ENCODE measurements around the gene POLR2F.

Gene POLR2F

DNA sequence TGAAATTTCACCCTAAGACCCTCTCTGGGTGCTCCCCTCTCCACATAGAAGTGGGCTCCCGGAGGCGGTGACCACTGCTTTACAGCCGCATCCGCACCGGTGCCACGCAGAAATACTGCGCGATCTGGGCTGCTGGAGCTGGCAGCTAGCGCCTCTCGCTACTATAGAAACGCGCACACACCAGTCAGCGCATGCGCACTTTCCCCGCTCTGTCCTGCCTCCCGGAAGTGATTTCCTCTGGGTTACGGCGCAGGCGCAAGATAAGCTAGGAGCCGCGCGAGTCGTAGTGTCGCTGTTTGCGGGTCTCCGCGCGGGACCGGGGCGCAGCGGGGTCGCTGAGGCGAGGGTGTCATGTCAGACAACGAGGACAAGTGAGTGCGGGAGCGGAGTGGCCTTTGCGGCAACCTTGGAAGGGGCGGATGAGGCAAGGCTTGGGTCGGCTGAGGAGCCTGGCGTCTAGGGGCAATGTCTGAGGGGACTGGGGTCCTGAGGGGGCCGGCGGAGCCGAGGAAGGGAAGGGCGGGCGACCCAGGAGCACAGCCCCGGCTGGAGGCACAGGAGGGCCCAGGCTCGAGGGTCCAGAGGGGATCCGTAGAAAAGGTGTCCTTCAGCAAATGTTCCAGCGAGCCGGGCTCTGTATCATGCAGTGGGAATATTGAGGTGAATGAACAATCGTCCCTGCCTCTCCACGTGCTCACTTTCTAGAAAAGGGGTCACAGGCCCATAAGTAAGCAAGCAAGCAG lies at the start of gene POLR2F, which contains the start of gene C22orf23:
POLR2F (plus strand) TSS at position 263 of the 743 bp plus-strand sequence; CDS start at position 352, 89 bp downstream.
C22orf23 (minus strand) TSS at position 165 of the 743 bp plus-strand sequence. CDS start 452 bp downstream, outside the sequence.
- peak; percentile 97 for DNase-seq

DNA sequence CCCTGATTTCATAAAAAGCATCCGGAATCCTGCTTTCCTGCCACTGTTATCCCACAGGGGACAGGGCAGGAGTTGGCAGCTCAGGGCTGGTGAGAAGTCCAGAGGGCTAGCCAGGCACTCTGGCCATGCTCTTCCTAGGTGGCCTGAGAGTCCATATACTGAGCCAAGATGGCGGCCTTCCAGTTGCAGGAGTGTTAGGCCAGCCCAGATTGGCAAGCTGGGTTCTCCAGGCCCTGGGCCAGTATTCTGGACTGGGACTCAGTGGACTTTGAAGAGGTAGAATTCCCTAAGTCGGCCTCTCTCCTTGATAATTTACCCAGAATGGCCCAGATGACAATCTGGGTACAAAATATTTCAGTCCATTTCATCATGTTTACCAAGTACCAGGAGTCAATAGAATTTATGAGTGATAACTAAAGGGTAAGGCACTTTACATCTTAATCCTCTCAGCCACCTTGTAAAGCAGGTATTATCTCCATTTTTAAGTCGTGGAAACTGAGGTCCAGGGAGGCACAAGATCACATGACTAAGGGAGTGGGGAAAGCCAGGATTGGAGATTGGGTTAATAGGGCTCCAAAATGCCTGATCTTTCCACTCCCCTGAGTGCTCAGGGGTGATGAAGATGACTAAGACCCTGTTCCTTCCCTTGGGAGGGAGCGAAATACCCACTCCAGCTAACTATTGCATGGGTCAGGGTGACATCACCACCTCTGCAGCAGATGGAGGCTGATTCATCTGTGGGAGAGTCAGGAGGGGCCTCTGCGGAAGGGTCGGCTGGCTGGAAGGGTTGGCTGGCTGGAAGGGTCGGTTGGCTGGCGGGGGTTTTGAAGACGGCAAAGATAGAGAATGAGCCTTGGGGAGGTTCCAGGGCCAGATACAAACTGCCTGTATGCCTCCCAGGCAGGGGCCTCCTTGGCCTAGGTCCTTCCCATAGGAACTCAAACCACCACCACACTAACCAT lies 48.6 kb upstream of the POLR2F start:
- no peak for DNase-seq

DNA sequence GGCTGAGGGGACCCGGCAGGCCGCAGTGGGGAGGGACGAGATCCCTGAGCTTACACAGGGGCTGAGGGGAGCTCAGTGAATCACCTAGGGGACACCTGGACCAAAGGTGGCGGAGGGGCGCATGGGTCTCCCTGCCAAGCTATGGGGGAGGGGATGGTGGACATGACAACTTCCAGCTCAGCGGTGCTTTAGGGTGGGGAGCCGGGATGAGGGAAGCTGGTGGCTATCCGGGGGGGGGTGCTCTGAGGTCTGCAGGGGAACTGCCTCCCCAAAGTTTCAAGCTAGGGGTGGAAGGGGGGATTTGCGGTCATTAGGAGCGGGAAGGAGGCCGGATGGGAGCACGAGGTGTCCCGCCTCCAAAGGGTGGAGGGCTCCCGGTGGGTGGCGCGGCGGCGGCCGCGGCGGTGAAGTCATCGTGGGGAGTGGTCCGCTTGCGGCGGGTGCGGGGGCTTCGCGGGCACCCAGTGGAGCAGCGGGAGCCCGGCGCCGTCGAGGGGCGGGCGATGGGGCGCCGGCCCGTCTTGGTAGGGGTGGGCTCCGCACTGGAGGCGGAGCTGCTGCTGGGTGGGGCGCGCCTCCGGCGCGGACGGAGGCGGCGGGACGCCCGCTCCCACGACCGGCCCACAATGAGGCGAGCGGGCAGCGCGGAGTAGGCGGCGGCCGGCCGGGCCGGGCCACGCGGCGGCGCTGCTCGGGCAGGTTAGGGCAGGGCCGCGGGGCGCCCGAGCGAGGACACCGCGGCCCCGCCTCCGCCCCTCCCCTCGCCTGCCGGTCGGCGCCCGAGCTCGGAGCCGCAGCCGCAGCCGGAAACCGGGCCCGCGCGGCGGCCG lies 47.8 kb upstream of the POLR2F start, which contains the start of gene MICALL1:
MICALL1 (plus strand) TSS at position 764 of the 830 bp plus-strand sequence. CDS start 126 bp downstream, outside the sequence.
- peak; percentile 74 for DNase-seq

DNA sequence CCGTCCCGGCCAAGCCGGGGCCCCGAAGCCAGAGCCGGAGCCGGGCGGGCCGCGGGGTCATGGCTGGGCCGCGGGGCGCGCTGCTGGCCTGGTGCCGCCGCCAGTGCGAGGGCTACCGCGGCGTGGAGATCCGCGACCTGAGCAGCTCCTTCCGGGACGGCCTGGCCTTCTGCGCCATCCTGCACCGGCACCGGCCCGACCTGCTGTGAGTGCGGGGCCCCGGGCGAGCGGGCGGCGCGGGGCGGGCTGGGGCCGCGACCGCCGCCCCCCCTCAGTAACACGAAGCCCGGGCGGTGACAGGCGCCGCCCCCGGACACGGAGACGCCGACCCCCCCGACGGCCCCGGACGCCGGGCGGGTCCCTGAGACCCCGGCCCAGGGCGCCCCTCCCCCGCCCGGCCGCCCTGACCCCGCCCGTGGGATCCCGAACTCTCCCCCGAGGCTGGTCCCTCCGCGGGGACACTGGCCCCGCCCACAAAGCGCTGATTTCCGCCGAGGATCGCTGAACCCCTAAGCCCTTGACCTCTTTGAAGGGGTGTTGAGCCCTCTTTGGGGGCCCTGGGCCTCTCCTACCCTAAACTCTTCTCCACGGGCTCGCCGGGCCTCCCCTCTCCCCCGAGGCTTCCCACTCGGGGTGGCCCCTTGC lies 47.0 kb upstream of the POLR2F start:
- peak; percentile 43 for DNase-seq

DNA sequence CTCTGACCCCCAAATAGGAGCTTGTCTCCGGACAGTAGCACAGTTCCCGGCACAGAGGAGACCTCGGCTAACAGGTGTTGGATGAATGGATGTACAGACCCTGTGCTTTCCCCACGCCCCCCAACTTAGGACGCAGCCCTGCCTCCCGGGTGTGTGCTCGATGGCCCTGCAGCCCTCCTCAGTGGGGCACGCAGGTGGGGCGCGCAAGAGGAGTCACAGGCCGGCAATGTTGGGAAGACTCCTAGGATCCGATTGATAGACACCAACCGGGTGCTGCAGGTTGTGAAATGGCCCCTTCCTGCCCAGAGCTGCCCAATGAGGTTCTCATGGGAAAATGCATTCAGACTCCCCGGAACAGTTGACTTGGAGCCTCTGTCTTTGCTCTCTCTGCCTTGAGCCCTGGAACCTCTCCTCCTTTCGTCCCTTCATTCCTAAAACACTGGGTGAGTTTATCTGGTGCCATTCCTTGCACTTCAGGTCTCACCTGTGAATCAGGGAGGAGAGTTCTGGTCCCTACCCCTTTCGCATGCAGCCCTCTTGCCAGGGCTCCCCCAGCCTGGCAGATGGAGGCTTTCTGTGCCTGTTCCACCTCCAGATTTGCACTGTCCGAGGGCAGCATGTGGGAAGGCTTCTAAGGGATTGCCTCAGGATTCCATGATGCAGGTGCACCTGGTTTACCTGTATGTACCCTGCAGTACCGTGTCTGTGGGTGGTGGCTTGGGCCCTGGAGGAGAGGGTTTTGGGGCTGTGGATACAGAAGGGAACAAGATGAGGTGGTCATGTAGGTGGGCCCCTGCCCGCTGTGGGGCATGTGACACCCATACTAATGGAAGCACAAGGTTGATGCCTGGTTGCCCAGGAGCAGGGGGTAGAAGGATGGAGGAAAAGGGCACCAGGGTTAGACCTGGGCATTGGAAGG lies 46.2 kb upstream of the POLR2F start:
- no peak for DNase-seq

DNA sequence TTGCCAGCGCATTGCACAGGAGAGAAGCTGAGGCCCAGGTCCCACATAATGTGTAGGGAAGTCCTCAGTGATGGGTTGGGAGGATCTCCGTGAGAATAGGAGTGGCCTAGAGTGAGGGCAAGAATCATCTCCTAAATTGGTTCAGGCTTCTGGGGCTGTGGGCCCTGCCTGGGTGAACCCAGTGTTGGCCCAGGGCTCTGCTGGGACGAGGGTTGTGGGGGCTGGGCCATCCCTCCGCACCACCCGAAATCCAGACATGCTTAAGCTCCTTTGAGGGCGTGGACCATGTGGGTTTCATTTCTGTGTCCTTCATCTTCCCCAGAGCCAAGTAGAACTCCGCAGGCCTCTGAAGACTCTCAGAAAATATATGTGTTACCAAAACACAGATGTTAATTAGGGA lies 43.7 kb upstream of the POLR2F start:
- no peak for DNase-seq

DNA sequence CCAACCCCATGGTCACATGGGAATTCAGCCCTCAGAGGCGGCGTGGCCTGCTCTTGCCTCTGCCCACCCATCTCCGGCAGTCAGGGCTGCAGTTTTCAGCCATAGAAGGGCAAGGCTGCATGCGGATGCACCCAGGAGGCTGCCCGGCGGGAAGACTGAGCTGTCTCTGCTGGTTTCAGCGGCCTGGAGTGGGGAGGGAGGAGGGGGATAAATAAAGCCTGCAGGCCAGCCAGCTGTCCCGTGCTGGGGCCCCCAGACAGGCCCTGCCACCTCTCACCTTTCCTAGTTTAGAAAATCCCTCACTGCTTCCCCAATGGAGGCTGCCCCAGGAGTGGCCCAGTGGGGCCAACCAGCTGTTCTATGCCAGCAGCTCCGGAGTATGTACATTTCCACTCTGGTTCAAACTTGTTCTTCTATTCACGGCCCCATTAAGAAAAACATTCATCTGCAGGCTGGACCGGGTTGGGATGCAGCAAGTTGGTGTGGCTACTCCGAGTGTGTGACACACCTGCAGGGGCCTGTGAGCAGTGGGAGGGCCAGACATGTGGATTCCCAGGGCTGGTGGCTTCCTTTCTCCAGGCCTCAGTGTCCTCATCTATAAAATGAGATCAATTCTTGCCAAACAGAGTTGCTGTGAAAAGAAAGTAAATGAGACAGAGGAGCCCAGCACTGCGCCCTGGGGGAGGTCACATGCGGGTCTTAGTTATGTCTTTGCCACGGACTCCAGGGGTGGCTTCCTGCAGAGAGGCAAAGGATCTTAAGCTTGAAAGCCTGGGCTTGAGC lies 42.4 kb upstream of the POLR2F start:
- no peak for DNase-seq

DNA sequence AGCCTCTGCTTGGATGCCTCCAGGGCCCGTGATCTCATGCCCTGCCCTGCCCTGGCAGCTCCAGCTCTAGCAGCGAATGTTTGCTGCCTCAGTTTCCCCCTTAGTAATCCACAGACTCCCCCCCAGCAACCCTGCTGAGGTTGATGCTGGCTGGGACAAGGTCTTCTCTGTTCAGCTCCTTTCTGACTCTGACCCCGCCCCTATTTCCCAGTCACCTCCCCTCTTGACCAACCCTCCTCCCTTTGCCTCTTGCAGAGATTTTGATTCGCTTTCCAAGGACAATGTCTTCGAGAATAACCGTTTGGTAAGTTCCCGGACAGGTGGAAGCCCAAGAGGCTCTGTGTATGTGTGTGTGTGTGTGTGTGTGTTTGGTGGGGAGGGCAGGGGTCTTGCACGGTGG lies 41.8 kb upstream of the POLR2F start:
- DNase-seq, result no peak

DNA sequence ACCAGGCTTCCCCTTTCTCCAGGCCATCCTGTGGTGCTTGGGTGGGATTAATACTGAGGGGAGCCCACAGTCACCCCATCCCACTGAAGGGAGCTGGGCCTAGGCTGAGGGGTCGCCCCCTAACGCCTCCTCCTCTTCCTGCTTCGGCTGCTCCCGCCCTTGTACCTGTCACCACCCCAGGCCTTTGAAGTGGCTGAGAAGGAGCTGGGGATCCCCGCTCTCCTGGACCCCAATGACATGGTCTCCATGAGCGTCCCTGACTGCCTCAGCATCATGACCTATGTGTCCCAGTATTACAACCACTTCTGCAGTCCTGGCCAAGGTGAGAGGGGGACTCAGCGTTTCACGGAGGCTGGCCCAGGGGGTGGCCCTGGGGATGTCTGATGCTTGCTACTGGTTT lies 41.3 kb upstream of the POLR2F start:
- no peak for DNase-seq

DNA sequence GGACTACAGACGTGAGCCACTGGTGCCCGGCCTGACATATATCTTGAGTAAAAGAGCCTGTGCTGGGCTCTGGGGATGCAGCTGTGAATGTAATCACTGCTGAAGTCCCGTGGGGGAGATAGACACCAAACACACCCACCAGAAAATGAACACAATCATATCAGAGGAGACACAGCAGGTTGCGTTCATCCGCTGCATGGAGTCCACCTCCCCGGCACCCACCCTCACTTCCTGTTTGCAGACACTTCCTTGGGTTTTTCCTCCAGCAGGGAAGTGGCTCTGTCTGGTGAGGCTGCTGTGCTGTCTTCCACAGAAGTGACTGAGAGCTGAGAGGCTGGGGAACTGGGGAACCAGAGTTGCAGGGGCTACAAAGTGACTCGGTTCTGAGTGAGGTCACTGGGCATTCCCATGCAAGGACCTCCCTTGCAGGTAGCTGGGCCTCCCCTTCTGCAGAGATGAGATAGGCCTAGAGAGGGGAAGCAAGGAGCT lies 40.2 kb upstream of the POLR2F start:
- no peak for DNase-seq

DNA sequence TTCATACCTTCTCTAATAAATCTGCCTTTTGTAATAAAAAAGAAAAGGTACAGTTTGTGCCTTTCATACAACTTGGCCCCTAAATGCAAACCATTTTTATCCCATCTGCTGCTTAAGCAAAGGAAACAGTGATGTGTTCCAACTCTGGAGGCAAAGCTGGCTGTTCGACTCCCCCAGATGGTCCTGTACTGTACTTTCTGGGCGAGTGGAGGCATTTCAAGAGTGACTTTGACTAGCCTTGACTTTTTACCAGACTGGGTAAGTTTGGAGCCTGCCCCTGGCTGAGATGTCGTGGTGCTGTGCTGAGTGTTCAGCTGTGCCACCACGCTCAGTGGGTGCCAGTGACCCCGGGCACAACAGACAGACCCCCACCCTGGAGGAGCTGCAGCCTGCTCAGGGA lies 37.2 kb upstream of the POLR2F start:
- DNase-seq, result no peak

DNA sequence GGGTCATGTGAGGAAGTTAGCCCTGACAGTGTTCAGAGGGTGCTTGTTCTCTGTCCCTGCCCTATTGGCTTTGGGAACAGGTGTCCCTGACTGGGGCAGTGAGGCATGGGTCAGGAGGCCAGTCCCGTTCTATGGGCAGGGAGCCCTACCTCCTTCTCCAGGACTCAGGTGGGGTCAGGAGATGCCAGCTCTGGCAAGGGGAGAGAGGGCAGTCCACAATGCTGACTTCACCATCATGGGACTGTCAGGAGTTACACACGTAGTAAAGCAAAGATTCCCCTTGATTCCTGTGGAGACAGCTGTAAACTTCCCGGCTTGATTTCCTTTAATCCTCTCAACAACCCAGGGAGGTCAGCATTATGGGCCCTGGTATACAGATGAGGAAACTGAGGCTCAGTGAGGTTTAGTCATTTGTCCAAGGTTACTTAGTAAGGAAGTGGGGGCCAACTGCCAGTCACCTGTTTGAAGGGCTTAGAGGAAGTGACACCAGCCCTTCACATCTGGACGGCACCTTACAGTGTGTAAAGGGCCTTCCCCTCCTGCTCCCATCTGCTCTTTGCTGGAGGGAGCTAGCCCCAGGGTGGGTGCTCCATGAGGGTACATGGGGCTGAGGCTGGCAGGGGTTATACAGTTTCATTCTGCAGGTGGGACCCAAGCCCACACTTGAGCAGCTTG lies 35.5 kb upstream of the POLR2F start:
- DNase-seq, result no peak

DNA sequence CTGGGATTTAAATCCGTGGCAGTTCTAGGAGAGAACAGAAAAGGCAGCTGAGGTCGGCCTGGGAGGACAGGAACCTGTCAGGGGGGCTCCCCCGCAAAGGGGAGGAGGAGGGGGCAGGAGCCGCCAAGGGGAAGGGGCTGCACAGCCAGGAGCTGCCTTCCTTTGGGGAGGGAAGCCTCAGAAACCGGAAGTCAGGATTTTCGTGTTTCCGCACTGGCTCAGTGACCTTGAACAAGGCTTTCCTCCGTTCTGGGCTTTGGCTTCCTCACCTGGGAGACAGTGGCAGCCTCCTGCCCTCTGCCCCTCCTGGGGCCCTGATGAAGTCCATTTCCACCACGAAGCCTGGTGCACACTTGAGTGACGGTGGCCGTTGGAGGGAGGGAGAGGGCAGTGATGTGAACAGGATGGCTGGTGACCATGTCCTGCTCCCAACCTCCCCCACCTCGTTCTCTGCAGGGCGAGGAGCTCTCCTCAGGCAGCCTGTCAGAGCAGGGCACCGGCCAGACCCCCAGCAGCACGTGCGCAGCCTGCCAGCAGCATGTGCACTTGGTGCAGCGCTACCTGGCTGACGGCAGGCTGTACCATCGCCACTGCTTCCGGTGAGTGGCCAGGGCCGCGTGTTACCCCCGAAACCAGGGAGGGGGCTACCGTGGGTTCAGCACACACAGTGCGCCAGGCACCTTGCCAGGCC lies 34.8 kb upstream of the POLR2F start:
- no peak for DNase-seq

DNA sequence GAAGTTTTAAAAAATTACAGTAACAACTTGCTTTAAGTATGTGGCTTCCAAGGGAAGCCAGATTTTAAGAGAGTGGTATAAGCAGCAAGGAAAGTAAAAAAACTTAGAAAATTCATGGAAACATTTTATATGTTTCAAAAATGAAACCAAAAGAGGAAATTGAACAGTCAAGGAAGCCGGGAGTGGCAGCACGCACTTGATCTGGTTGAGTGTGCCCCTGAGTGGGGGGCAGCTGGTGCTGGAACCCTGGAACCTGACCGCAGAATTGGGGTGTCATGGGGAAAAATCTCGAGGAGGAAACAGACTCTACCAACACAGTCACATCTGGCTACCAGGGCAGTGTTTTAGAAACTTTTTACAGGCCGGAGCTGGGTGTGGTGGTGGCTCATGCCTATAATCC lies 33.4 kb upstream of the POLR2F start:
- DNase-seq, result no peak

DNA sequence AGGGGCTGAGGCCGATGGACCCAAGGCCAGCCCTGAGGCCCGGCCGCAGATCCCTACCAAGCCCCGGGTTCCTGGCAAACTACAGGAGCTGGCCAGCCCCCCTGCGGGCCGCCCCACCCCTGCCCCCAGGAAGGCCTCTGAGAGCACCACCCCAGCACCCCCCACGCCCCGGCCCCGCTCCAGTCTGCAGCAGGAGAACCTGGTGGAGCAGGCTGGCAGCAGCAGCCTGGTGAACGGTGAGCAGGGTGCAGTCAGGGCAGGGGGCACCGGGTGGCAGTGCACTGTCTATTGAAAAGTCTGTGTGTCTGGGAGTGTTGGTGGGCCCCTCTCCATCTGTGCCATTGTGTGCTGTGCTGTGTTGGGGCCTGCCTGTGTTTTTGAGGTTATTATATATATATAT lies 31.3 kb upstream of the POLR2F start:
- no peak for DNase-seq

DNA sequence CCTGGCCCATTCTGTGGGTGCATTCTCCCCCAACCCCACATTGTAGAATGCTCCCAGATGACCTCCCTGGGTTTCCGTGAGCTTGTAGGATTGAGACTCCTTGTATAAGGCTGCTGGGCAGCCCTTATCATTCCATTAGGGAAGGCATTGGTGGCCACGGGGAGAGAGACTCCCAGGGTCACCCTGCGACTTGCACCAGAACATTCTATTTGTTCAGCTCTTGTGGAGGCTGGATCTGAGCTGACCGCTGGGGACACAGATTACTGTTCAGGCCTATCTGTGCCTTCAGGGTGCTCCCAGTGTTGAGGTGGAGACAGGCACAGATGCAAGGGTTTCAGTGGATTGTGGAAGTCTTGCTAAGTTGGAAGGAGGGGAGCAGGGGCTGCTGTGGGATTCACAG lies 29.6 kb upstream of the POLR2F start:
- DNase-seq, result no peak

DNA sequence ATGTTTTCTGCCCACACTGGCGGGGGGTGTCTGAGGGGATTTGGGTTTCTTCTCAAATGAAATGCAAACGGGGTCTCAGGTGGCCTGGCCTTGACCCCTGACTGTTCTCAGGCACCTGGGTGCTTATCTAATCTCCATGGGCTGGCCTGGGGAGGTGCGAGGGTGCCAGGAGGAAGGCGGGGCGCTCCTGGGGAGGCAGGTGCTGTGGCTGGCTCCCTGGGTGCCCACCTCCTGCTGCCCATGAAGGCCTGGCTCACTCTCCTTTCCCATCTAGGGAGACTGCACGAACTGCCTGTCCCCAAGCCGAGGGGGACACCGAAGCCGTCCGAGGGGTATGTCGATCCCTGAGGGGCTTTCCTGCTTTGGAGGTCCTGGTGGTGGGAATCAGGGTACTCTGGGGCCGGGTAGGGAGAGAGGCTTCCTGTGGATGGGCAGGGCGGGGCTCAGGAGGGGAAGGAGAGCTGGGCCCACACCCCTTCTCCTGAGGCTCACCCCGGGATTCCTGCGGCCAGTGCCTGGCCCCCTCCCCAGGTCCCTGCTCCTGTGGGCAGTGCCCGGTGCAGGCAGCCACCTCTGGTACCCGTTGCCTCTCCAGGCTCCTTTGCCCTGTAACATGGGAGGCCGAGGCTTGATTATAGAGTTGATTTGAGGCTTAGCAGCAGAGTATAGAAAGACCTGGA lies 29.0 kb upstream of the POLR2F start:
- DNase-seq, result no peak

DNA sequence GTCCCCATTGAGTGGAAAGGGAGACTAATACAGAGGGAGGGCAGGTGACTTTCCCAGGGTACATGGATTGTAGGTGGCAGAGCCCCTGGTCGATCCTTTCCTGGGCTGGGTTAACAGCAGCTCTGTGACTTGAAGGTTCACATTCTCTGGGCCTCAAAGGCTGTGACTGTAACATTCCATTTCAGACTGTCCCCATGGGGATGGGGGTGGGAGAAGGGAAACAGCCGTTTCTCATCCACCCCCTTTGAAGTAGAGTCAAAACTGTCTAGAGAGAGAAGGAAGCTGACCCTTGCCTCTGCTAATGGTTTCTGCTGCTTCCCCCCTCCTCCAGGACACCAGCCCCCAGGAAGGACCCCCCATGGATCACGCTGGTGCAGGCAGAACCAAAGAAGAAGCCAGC lies 28.2 kb upstream of the POLR2F start:
- no peak for DNase-seq

Measured in CD4-positive, alpha-beta T cell treated with Interleukin-12 subunit alpha and Interleukin-12 subunit beta, for 1 hour (primary cell).